GM12878 (cell line): ENCODE measurements around the gene ABCC2. TPM values are rescaled to one million over a fixed set of nuclear protein-coding genes. Genes with fewer than 3 reads are reported as not detected.

ENCODE experiments used
- ATAC-seq: fragments of 200-7000 bp; cut with Tn5 transposase; 3 replicates; pipeline ENCODE4 v1.9.1; 2020; ENCODE audit warnings: mild to moderate bottlenecking, moderate library complexity
- BruUV-seq: library from RNA; stranded (reverse); fragments of 400-500 nt; replicated peaks from 2 replicates; lab custom pipeline; 2021; lab: Mats Ljungman, UMichigan
- CTCF ChIA-PET: fragments of 300-600 bp; sonication (Branson Sonifier 250); formaldehyde crosslinking; extraction: SDS; loops from one replicate; lab custom pipeline; 2021; ENCODE audit warnings: inconsistent platforms; lab: Yijun Ruan, JAX
- POLR2A ChIA-PET: fragments of 350-600 bp; formaldehyde crosslinking; extraction: SDS; loops from one replicate; lab custom pipeline; 2021; ENCODE audit warnings: inconsistent platforms; lab: Charles Lee
- RAD21 ChIA-PET: fragments of 300-600 bp; sonication (Branson Sonifier 250); formaldehyde crosslinking; loops from one replicate; lab custom pipeline; 2023; ENCODE audit warnings: antibody characterized with exemption; ENCODE audit not compliant: unreplicated experiment; lab: Charles Lee
- SMC1A ChIA-PET: fragments of 300-600 bp; sonication (Branson Sonifier 250); formaldehyde crosslinking; loops from one replicate; lab custom pipeline; 2023; ENCODE audit not compliant: unreplicated experiment, uncharacterized antibody; lab: Charles Lee
- DNase-seq: peaks from one replicate; pipeline ENCODE4 v3.0.0-alpha.2; 2011; ENCODE audit warnings: low read depth, low spot score
- FAIRE-seq: peaks from 3 replicates; lab custom pipeline; 2011; peaks lifted over from hg19 to GRCh38; lab: Jason Lieb, UNC
- H2AFZ ChIP-seq: 2 replicates; pipeline ENCODE4 v1.6.0; 2011; ENCODE audit warnings: low read depth, low read length, control low read depth; ENCODE audit not compliant: control insufficient read depth
- H3K27ac ChIP-seq: 2 replicates; pipeline ENCODE4 v1.5.1; 2011; ENCODE audit warnings: control low read depth; ENCODE audit not compliant: control insufficient read depth, insufficient read depth
- H3K27me3 ChIP-seq, 2 experiments: replicated peaks in 1 of 2; 2 replicates each; pipeline versions ENCODE4 v1.6.0 to v1.6.1; 2011; ENCODE audit warnings: low read length in 1 of 2; ENCODE audit not compliant: control insufficient read depth in 2 of 2, insufficient read depth in 2 of 2
- H3K36me3 ChIP-seq, 2 experiments: 2 replicates each; pipeline ENCODE4 v1.5.1; 2011; ENCODE audit warnings: low read length in 1 of 2; ENCODE audit not compliant: control insufficient read depth in 2 of 2, insufficient read depth in 2 of 2
- H3K4me1 ChIP-seq: 2 replicates; pipeline ENCODE4 v1.6.1; 2011; ENCODE audit warnings: mild to moderate bottlenecking, low read length, moderate library complexity, mixed read lengths; ENCODE audit not compliant: control insufficient read depth, insufficient read depth
- H3K4me2 ChIP-seq: 2 replicates; pipeline ENCODE4 v1.6.0; 2011; ENCODE audit warnings: control low read depth; ENCODE audit not compliant: control insufficient read depth, insufficient read depth
- H3K4me3 ChIP-seq: fragments of 200-600 bp; sonication (generic); 2 replicates; pipeline ENCODE4 v1.5.1; 2016
- H3K79me2 ChIP-seq: 2 replicates; pipeline ENCODE4 v1.6.0; 2011; ENCODE audit warnings: low read length; ENCODE audit not compliant: control insufficient read depth, insufficient read depth
- H3K9ac ChIP-seq: 2 replicates; pipeline ENCODE4 v1.8.0; 2011; ENCODE audit warnings: low read length, control low read depth, mixed read lengths; ENCODE audit not compliant: control insufficient read depth, insufficient read depth
- H3K9me3 ChIP-seq: replicated peaks from 3 replicates; pipeline ENCODE4 v1.5.1; 2011; ENCODE audit warnings: mild to moderate bottlenecking, low read length; ENCODE audit not compliant: control insufficient read depth, insufficient read depth
- H4K20me1 ChIP-seq: 2 replicates; pipeline ENCODE4 v1.6.0; 2011; ENCODE audit not compliant: control insufficient read depth, insufficient read depth
- BCL11A ChIP-seq: IDR thresholded peaks from 2 replicates; pipeline ENCODE4 v1.6.1; 2011; ENCODE audit warnings: low read depth, low read length
- KDM1A ChIP-seq: fragments of 200-600 bp; sonication (generic); IDR thresholded peaks from 2 replicates; pipeline ENCODE4 v1.6.1; 2016; ENCODE audit warnings: borderline replicate concordance
- MXI1 ChIP-seq: fragments of 150-350 bp; IDR thresholded peaks from 2 replicates; pipeline ENCODE4 v1.6.1; 2011; ENCODE audit warnings: low read depth, mild to moderate bottlenecking, inconsistent platforms, low read length, improper control_type of control experiment
- NBN ChIP-seq: fragments of 450-650 bp; IDR thresholded peaks from 2 replicates; pipeline ENCODE4 v1.6.1; 2016
- NFIC ChIP-seq: IDR thresholded peaks from 2 replicates; pipeline ENCODE4 v1.6.1; 2012; ENCODE audit warnings: low read depth, mild to moderate bottlenecking, inconsistent platforms, low read length, moderate library complexity
- RELA ChIP-seq: fragments of 450-650 bp; IDR thresholded peaks from 2 replicates; pipeline ENCODE4 v1.8.0; 2014; ENCODE audit warnings: borderline replicate concordance; ENCODE audit not compliant: partially characterized antibody
- STAT3 ChIP-seq: IDR thresholded peaks from 2 replicates; pipeline ENCODE4 v1.6.1; 2011; ENCODE audit warnings: low read depth, low read length, improper control_type of control experiment
- TCF7 ChIP-seq: IDR thresholded peaks from 2 replicates; pipeline ENCODE4 v1.6.1; 2014; ENCODE audit warnings: antibody characterized with exemption, borderline replicate concordance
- YBX1 ChIP-seq: fragments of 450-650 bp; IDR thresholded peaks from 2 replicates; pipeline ENCODE4 v1.6.1; 2016; ENCODE audit warnings: antibody characterized with exemption
- ZNF207 ChIP-seq: fragments of 450-650 bp; IDR thresholded peaks from 2 replicates; pipeline ENCODE4 v1.6.1; 2014; ENCODE audit warnings: antibody characterized with exemption, mild to moderate bottlenecking, borderline replicate concordance
- WGBS: methylation state at CpG from one replicate; pipeline ENCODE4 v1.1.6; 2016; ENCODE audit warnings: low lambda C conversion rate; ENCODE audit not compliant: insufficient replicate concordance, insufficient coverage; ENCODE audit errors: missing lambda C conversion rate; 5-methylcytosine and 5-hydroxymethylcytosine counted together
- in situ Hi-C: fragments of 300-500 bp; cut with MboI; formaldehyde crosslinking; loops from 9 replicates; pipeline ENCODE4 v1.14.3; 2018; ENCODE audit warnings: mixed read lengths
- intact Hi-C: fragments of 100-400 bp; cut with micrococcal nuclease; formaldehyde crosslinking; loops from one replicate; pipeline ENCODE4 v1.14.2; 2022; ENCODE audit not compliant: unreplicated experiment
- polyA plus RNA-seq, 11 experiments: library from polyadenylated mRNA; depleted of rRNA in 4 of 11; unstranded in 6 of 11; stranded (reverse) in 5 of 11; fragments of >200 nt; fragmentation: Nextera tagmentation in 4 of 11; fragmentation: Illumina TruSeq in 1 of 11; extraction: Ambion mirVana in 4 of 11; extraction: Trizol in 1 of 11; gene quantifications; 1 replicate in 1 of 11; 2 replicates in 10 of 11; pipeline versions ENCODE4 v1.2.1 to v1.2.3, GENCODE V29; 2011 to 2016; ENCODE audit warnings: inconsistent platforms in 2 of 11, missing spikeins in 2 of 11, low read depth in 1 of 11
- total RNA-seq, 4 experiments: library from RNA; depleted of rRNA in 3 of 4; stranded (reverse); fragments of >200 nt in 3 of 4; fragmentation: Illumina TruSeq in 1 of 4; extraction: Trizol in 1 of 4; gene quantifications; 2 replicates each; pipeline versions ENCODE4 v1.2.1 to v1.2.3, GENCODE V29; 2013 to 2021
- TF ChIP-seq, protein P1 (sequence below): fragments of 450-650 bp; IDR thresholded peaks from 2 replicates; pipeline ENCODE4 v1.6.1; 2018; ENCODE audit warnings: mild to moderate bottlenecking, low read depth, moderate library complexity; ENCODE audit not compliant: partially characterized antibody
- TF ChIP-seq, protein P2 (sequence below): IDR thresholded peaks from 2 replicates; pipeline ENCODE4 v1.6.1; 2012; ENCODE audit warnings: improper control_type of control experiment, low read depth, low read length; ENCODE audit not compliant: insufficient replicate concordance

The ABCC2 gene
- total and polyA plus RNA-seq, 10 of the 15 experiments (the other 5 are each of a cell fraction or from before 2014, with no cell fraction given): 0.02 to 0.95 (median 0.21) TPM

DNA sequence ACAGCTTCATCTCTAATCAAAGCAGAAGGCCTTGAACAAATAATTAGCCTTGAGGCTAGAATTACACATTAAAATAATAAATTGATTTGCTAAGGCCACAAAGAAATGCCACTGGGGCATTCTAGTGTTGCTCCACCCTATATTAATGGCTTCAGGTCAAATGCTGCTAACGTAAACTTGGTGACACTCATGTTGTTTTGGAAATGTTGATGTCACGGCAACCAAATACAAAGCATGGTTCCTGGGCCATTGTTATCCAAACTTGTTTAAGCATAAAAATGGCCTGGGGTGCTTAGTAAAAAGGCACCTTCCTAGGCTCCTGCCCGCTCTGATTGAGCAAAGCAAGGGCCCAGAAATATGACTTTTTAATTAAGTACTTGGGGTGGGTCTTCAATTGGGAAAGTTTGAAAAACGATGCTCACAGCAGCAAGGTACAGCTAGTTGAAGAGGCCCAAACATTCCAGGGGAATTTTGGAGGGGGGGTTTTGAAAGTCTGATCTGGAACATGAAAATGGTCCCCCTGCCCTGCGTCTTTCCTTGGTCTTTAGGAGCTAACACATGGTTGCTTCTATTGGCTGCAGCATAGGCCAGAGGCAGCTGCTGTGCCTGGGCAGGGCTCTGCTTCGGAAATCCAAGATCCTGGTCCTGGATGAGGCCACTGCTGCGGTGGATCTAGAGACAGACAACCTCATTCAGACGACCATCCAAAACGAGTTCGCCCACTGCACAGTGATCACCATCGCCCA, 67.8 kb downstream of the ABCC2 start:
- no peak overlapping the region for H3K4me2 ChIP-seq
- TF ChIP-seq NFIC: no peak
- no peak for TF ChIP-seq MXI1
- no peak for TF ChIP-seq ZNF207
- TF ChIP-seq KDM1A: no peak
- no peak for TF ChIP-seq RELA
- no peak for TF ChIP-seq STAT3
- TF ChIP-seq, protein P1, sequence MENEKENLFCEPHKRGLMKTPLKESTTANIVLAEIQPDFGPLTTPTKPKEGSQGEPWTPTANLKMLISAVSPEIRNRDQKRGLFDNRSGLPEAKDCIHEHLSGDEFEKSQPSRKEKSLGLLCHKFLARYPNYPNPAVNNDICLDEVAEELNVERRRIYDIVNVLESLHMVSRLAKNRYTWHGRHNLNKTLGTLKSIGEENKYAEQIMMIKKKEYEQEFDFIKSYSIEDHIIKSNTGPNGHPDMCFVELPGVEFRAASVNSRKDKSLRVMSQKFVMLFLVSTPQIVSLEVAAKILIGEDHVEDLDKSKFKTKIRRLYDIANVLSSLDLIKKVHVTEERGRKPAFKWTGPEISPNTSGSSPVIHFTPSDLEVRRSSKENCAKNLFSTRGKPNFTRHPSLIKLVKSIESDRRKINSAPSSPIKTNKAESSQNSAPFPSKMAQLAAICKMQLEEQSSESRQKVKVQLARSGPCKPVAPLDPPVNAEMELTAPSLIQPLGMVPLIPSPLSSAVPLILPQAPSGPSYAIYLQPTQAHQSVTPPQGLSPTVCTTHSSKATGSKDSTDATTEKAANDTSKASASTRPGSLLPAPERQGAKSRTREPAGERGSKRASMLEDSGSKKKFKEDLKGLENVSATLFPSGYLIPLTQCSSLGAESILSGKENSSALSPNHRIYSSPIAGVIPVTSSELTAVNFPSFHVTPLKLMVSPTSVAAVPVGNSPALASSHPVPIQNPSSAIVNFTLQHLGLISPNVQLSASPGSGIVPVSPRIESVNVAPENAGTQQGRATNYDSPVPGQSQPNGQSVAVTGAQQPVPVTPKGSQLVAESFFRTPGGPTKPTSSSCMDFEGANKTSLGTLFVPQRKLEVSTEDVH: no peak
- TF ChIP-seq TCF7: no peak
- no peak for TF ChIP-seq NBN
- TF ChIP-seq YBX1: no peak
- TF ChIP-seq, protein P2, sequence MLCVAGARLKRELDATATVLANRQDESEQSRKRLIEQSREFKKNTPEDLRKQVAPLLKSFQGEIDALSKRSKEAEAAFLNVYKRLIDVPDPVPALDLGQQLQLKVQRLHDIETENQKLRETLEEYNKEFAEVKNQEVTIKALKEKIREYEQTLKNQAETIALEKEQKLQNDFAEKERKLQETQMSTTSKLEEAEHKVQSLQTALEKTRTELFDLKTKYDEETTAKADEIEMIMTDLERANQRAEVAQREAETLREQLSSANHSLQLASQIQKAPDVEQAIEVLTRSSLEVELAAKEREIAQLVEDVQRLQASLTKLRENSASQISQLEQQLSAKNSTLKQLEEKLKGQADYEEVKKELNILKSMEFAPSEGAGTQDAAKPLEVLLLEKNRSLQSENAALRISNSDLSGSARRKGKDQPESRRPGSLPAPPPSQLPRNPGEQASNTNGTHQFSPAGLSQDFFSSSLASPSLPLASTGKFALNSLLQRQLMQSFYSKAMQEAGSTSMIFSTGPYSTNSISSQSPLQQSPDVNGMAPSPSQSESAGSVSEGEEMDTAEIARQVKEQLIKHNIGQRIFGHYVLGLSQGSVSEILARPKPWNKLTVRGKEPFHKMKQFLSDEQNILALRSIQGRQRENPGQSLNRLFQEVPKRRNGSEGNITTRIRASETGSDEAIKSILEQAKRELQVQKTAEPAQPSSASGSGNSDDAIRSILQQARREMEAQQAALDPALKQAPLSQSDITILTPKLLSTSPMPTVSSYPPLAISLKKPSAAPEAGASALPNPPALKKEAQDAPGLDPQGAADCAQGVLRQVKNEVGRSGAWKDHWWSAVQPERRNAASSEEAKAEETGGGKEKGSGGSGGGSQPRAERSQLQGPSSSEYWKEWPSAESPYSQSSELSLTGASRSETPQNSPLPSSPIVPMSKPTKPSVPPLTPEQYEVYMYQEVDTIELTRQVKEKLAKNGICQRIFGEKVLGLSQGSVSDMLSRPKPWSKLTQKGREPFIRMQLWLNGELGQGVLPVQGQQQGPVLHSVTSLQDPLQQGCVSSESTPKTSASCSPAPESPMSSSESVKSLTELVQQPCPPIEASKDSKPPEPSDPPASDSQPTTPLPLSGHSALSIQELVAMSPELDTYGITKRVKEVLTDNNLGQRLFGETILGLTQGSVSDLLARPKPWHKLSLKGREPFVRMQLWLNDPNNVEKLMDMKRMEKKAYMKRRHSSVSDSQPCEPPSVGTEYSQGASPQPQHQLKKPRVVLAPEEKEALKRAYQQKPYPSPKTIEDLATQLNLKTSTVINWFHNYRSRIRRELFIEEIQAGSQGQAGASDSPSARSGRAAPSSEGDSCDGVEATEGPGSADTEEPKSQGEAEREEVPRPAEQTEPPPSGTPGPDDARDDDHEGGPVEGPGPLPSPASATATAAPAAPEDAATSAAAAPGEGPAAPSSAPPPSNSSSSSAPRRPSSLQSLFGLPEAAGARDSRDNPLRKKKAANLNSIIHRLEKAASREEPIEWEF: no peak
- TF ChIP-seq BCL11A: no peak
- TF ChIP-seq, all 136 proteins: peak for 0
- no peak overlapping the region for H3K27ac ChIP-seq
- ChIA-PET POLR2A (no interaction called here), SMC1A (interaction anchor here (0.7 to 9.1 kb wide), 7 partner anchors 9 to 199 kb away, joined by 3 to 173 read pairs (median 3); no protein-coding TSS in a partner anchor), RAD21 (interaction anchor here (0.9 to 9.4 kb wide), 3 partner anchors 57 to 195 kb away, joined by 3 to 152 read pairs (median 3); no protein-coding TSS in a partner anchor), CTCF (interaction anchor here (15.9 kb wide), 1 partner anchor 194 kb away, joined by 340 read pairs; no protein-coding TSS in a partner anchor)
- in situ Hi-C loops: no loop called here
- H2AFZ ChIP-seq: no peak overlapping the region
- FAIRE-seq: no peak
- no peaks in the 10 kb centered on the region for H3K27me3 ChIP-seq
- no peak overlapping the region for H3K9ac ChIP-seq
- DNase-seq: no peak
- no TSS peak for BruUV-seq
- no peaks in the 10 kb centered on the region for H3K79me2 ChIP-seq
- H3K9me3 ChIP-seq: no peaks in the 10 kb centered on the region
- no peaks in the 10 kb centered on the region for H4K20me1 ChIP-seq
- no peaks in the 10 kb centered on the region for H3K36me3 ChIP-seq
- ATAC-seq: no peak
- 0 out of 2 replicates have a peak, but pooled peaks cover 2% of the 10 kb centered on the region for H3K4me1 ChIP-seq
- no peak overlapping the region for H3K4me3 ChIP-seq
- intact Hi-C loops: loop anchor here (10.0 kb wide), 2 partner anchors 375 to 485 kb away; partner anchors contain the start of genes CHUK and PKD2L1
- 51% methylated on average over 11 of the region's 11 CpGs for WGBS
